IPS-15b (cell line): ENCODE results near the gene OR11H7.
"Not testable (repeated sequence)": the region's sequence is repeated elsewhere in the genome, so short reads cannot be mapped to it uniquely, and the experiment has no call there.

Source experiments
- H3K27me3 ChIP-seq: one replicate; pipeline ENCODE4 v1.6.1; 2013; ENCODE audit warnings: low read length; ENCODE audit not compliant: control insufficient read depth, insufficient read depth
- H3K36me3 ChIP-seq: one replicate; pipeline ENCODE4 v1.6.1; 2013; ENCODE audit warnings: low read length; ENCODE audit not compliant: control insufficient read depth, insufficient read depth
- H3K4me1 ChIP-seq: one replicate; pipeline ENCODE4 v1.6.1; 2013; ENCODE audit warnings: mild to moderate bottlenecking, low read length; ENCODE audit not compliant: control insufficient read depth, insufficient read depth
- H3K4me3 ChIP-seq: one replicate; pipeline ENCODE4 v1.5.1; 2013; ENCODE audit warnings: low read depth, low read length
- H3K9ac ChIP-seq: one replicate; pipeline ENCODE4 v1.6.1; 2013; ENCODE audit warnings: low read depth, mild to moderate bottlenecking, low read length
- H3K9me3 ChIP-seq: one replicate; pipeline ENCODE4 v1.6.1; 2013; ENCODE audit warnings: mild to moderate bottlenecking, low read length; ENCODE audit not compliant: control insufficient read depth, insufficient read depth

Gene OR11H7

GRCh38 chr14:20228681-20229080, at the start of gene OR11H7:
OR11H7 (plus strand) TSS chr14:20228981.
- Histone ChIP-seq H3K27me3 (no peaks in the 10 kb centered on the region), H3K9ac (no peak within 1 kb of the TSS), H3K9me3 (peaks cover 3% of the 10 kb centered on the region), H3K36me3 (no peaks in the 10 kb centered on the region), H3K4me3 (no peak within 1 kb of the TSS), H3K4me1 (no peaks in the 10 kb centered on the region)

GRCh38 chr14:20179218-20179617, 49.6 kb upstream of the OR11H7 start:
- no peak overlapping the region for H3K4me3 ChIP-seq
- H3K4me1 ChIP-seq = no peaks in the 10 kb centered on the region
- no peaks in the 10 kb centered on the region for H3K27me3 ChIP-seq
- peaks cover 16% of the 10 kb centered on the region for H3K9me3 ChIP-seq
- no peaks in the 10 kb centered on the region for H3K36me3 ChIP-seq
- no peak overlapping the region for H3K9ac ChIP-seq

- no peak overlapping the region for H3K4me3 ChIP-seq
- H3K36me3 ChIP-seq = no peaks in the 10 kb centered on the region
- H3K27me3 ChIP-seq = no peaks in the 10 kb centered on the region
- no peaks in the 10 kb centered on the region for H3K4me1 ChIP-seq
- peaks cover 13% of the 10 kb centered on the region for H3K9me3 ChIP-seq
- H3K9ac ChIP-seq = no peak overlapping the region
Measured at GRCh38 chr14:20179880-20180279, 48.9 kb upstream of the OR11H7 start.

- H3K4me3 ChIP-seq = no peak overlapping the region
- no peaks in the 10 kb centered on the region for H3K27me3 ChIP-seq
- H3K4me1 ChIP-seq = no peaks in the 10 kb centered on the region
- H3K9ac ChIP-seq = no peak overlapping the region
- H3K9me3 ChIP-seq = peaks cover 11% of the 10 kb centered on the region
- H3K36me3 ChIP-seq = no peaks in the 10 kb centered on the region
Measured at GRCh38 chr14:20180486-20180885, 48.3 kb upstream of the OR11H7 start.

GRCh38 chr14:20184181-20184580, 44.6 kb upstream of the OR11H7 start:
- Histone ChIP-seq H3K36me3 (no peaks in the 10 kb centered on the region), H3K4me1 (no peaks in the 10 kb centered on the region), H3K27me3 (no peaks in the 10 kb centered on the region), H3K9ac (no peak overlapping the region), H3K4me3 (no peak overlapping the region), H3K9me3 (peaks cover 13% of the 10 kb centered on the region)

GRCh38 chr14:20190596-20190995, 38.2 kb upstream of the OR11H7 start, which contains the start of gene OR11G2:
OR11G2 (plus strand) TSS chr14:20190896; CDS start chr14:20197438, 6,542 bp downstream.
- Histone ChIP-seq H3K9me3 (peaks cover 18% of the 10 kb centered on the region), H3K9ac (no peak within 1 kb of the TSS), H3K36me3 (no peaks in the 10 kb centered on the region), H3K4me3 (no peak within 1 kb of the TSS), H3K27me3 (no peaks in the 10 kb centered on the region), H3K4me1 (no peaks in the 10 kb centered on the region)

- no peak overlapping the region for H3K9ac ChIP-seq
- no peak overlapping the region for H3K4me3 ChIP-seq
- peaks cover 18% of the 10 kb centered on the region for H3K9me3 ChIP-seq
- no peaks in the 10 kb centered on the region for H3K36me3 ChIP-seq
- no peaks in the 10 kb centered on the region for H3K4me1 ChIP-seq
- no peaks in the 10 kb centered on the region for H3K27me3 ChIP-seq
Measured at GRCh38 chr14:20191396-20191795, 37.4 kb upstream of the OR11H7 start.

- peaks cover 15% of the 10 kb centered on the region for H3K9me3 ChIP-seq
Measured at GRCh38 chr14:20194101-20194500, 34.7 kb upstream of the OR11H7 start.

GRCh38 chr14:20195170-20195569, 33.6 kb upstream of the OR11H7 start:
- H3K4me1 ChIP-seq, H3K4me3 ChIP-seq, H3K27me3 ChIP-seq, H3K36me3 ChIP-seq, H3K9ac ChIP-seq: not testable (repeated sequence)
- H3K9me3 ChIP-seq = peaks cover 10% of the 10 kb centered on the region

More at GRCh38 chr14:20194101-20194500, 34.7 kb upstream of the OR11H7 start:
- no peaks in the 10 kb centered on the region for H3K36me3 ChIP-seq
- no peak overlapping the region for H3K9ac ChIP-seq
- no peaks in the 10 kb centered on the region for H3K27me3 ChIP-seq
- H3K4me3 ChIP-seq = no peak overlapping the region
- no peaks in the 10 kb centered on the region for H3K4me1 ChIP-seq

GRCh38 chr14:20195911-20196310, 32.9 kb upstream of the OR11H7 start:
- Histone ChIP-seq H3K9ac (no peak overlapping the region), H3K4me3 (no peak overlapping the region), H3K4me1 (no peaks in the 10 kb centered on the region), H3K36me3 (no peaks in the 10 kb centered on the region), H3K27me3 (no peaks in the 10 kb centered on the region), H3K9me3 (peaks cover 14% of the 10 kb centered on the region)

GRCh38 chr14:20197459-20197858, 31.3 kb upstream of the OR11H7 start:
- no peaks in the 10 kb centered on the region for H3K36me3 ChIP-seq
- no peaks in the 10 kb centered on the region for H3K4me1 ChIP-seq
- H3K9me3 ChIP-seq = peaks cover 14% of the 10 kb centered on the region
- no peak overlapping the region for H3K9ac ChIP-seq
- no peak overlapping the region for H3K4me3 ChIP-seq
- no peaks in the 10 kb centered on the region for H3K27me3 ChIP-seq

- Histone ChIP-seq H3K4me3 (no peak overlapping the region), H3K9ac (no peak overlapping the region), H3K9me3 (peaks cover 11% of the 10 kb centered on the region), H3K4me1 (no peaks in the 10 kb centered on the region), H3K36me3 (no peaks in the 10 kb centered on the region), H3K27me3 (no peaks in the 10 kb centered on the region)
Measured at GRCh38 chr14:20198991-20199390, 29.8 kb upstream of the OR11H7 start.
